HCT116 (cell line): ENCODE data around the gene EIF6. TPM values are rescaled to one million over a fixed set of nuclear protein-coding genes. Genes with fewer than 3 reads are reported as not detected.

Experiments
- ATAC-seq: fragments of 200-7000 bp; cut with Tn5 transposase; 2 replicates; pipeline ENCODE4 v1.9.1; 2020; ENCODE audit warnings: mild to moderate bottlenecking, moderate library complexity
- BruUV-seq: library from RNA; stranded (reverse); fragments of 400-500 nt; replicated peaks from 2 replicates; lab custom pipeline; 2021; lab: Mats Ljungman, UMichigan
- CTCF ChIA-PET: fragments of 300-600 bp; sonication (Branson Sonifier 250); formaldehyde crosslinking; loops from one replicate; lab custom pipeline; 2021; ENCODE audit warnings: antibody characterized with exemption; lab: Charles Lee
- POLR2A ChIA-PET: fragments of 300-600, 350-600 bp; sonication (Branson Sonifier 250); formaldehyde crosslinking; loops from one replicate; lab custom pipeline; 2021; ENCODE audit warnings: antibody characterized with exemption; lab: Charles Lee
- RAD21 ChIA-PET, 2 experiments: fragments of 300-600 bp; sonication (Branson Sonifier 250); formaldehyde crosslinking; loops; one replicate each; lab custom pipeline; 2023; ENCODE audit warnings: low total read pairs in 2 of 2; ENCODE audit not compliant: uncharacterized antibody in 2 of 2, unreplicated experiment in 2 of 2, low non-redundant PET in 1 of 2; lab: Charles Lee
- DNase-seq: peaks from one replicate; pipeline ENCODE4 v3.0.0-alpha.2; 2010; ENCODE audit warnings: low read depth, low spot score
- H2AFZ ChIP-seq: fragments of 200-600 bp; shearing (Covaris generic), sonication (generic); 2 replicates; pipeline ENCODE4 v1.6.1; 2017; ENCODE audit warnings: low read depth, mixed run types, mixed read lengths, antibody characterized with exemption, low read length; ENCODE audit not compliant: poor library complexity, severe bottlenecking
- H3K27ac ChIP-seq: 2 replicates; pipeline ENCODE4 v1.5.1; 2012; ENCODE audit warnings: low read depth, low read length
- H3K27me3 ChIP-seq: fragments of 200-600 bp; sonication (generic); 2 replicates; pipeline ENCODE4 v1.6.1; 2016; ENCODE audit warnings: mixed run types, low read length, mixed read lengths; ENCODE audit not compliant: insufficient read depth
- H3K36me3 ChIP-seq, 2 experiments: fragments of 200-500 bp in 1 of 2; fragments of 200-600 bp in 1 of 2; sonication (Bioruptor generic) in 1 of 2; sonication (generic) in 1 of 2; 2 replicates each; pipeline versions ENCODE4 v1.5.1 to v1.6.1; 2014 to 2016; ENCODE audit warnings: low read length in 2 of 2, inconsistent platforms in 1 of 2, mixed read lengths in 1 of 2, mixed run types in 1 of 2; ENCODE audit not compliant: insufficient read depth in 2 of 2, control insufficient read depth in 1 of 2
- H3K4me1 ChIP-seq, 2 experiments: fragments of 200-600 bp in 1 of 2; sonication (generic) in 1 of 2; 2 replicates each; pipeline versions ENCODE4 v1.5.1 to v1.6.1; 2012 to 2017; ENCODE audit warnings: low read length in 2 of 2, inconsistent platforms in 1 of 2, mild to moderate bottlenecking in 1 of 2, mixed read lengths in 1 of 2, mixed run types in 1 of 2, moderate library complexity in 1 of 2; ENCODE audit not compliant: insufficient read depth in 2 of 2, control insufficient read depth in 1 of 2
- H3K4me2 ChIP-seq: fragments of 200-600 bp; sonication (generic); 2 replicates; pipeline ENCODE4 v1.6.1; 2017; ENCODE audit warnings: mixed run types, low read length, mixed read lengths
- H3K4me3 ChIP-seq, 2 experiments: fragments of 200-600 bp in 1 of 2; sonication (generic) in 1 of 2; replicated peaks in 1 of 2; 2 replicates each; pipeline ENCODE4 v1.5.1; 2011 to 2016; ENCODE audit warnings: low read length in 2 of 2, control low read depth in 1 of 2, low read depth in 1 of 2, mild to moderate bottlenecking in 1 of 2, mixed read lengths in 1 of 2, mixed run types in 1 of 2
- H3K79me2 ChIP-seq: fragments of 200-600 bp; sonication (generic); 2 replicates; pipeline ENCODE4 v1.6.1; 2017; ENCODE audit warnings: mild to moderate bottlenecking, mixed run types, low read length, moderate library complexity, mixed read lengths; ENCODE audit not compliant: insufficient read depth
- H3K9ac ChIP-seq: fragments of 200-600 bp; sonication (generic); 2 replicates; pipeline ENCODE4 v1.6.1; 2016; ENCODE audit warnings: low read length, mixed read lengths
- H3K9me2 ChIP-seq: fragments of 200-600 bp; sonication (generic), shearing (Covaris generic); 2 replicates; pipeline ENCODE4 v1.6.1; 2017; ENCODE audit warnings: mixed run types, mild to moderate bottlenecking, moderate library complexity; ENCODE audit not compliant: insufficient read depth
- H3K9me3 ChIP-seq, 2 experiments: fragments of 200-500 bp in 1 of 2; fragments of 200-600 bp in 1 of 2; sonication (Bioruptor generic) in 1 of 2; sonication (generic) in 1 of 2; 2 replicates each; pipeline ENCODE4 v1.6.1; 2014 to 2017; ENCODE audit warnings: low read length in 2 of 2, mixed read lengths in 2 of 2, inconsistent platforms in 1 of 2, low read depth in 1 of 2, mild to moderate bottlenecking in 1 of 2, mixed run types in 1 of 2, moderate library complexity in 1 of 2; ENCODE audit not compliant: control insufficient read depth in 1 of 2, insufficient read depth in 1 of 2
- H4K20me1 ChIP-seq: fragments of 200-600 bp; sonication (generic), shearing (Covaris generic); 2 replicates; pipeline ENCODE4 v1.6.1; 2017; ENCODE audit warnings: mixed run types, mild to moderate bottlenecking, moderate library complexity; ENCODE audit not compliant: insufficient read depth
- CBX3 ChIP-seq: IDR thresholded peaks from 2 replicates; pipeline ENCODE4 v1.6.1; 2012; ENCODE audit warnings: low read depth
- CEBPB ChIP-seq: IDR thresholded peaks from 2 replicates; pipeline ENCODE4 v1.6.1; 2012; ENCODE audit warnings: low read depth
- EZH2phosphoT487 ChIP-seq: fragments of 200-600 bp; IDR thresholded peaks from 2 replicates; pipeline ENCODE4 v1.6.1; 2018; ENCODE audit warnings: antibody characterized with exemption, borderline replicate concordance
- FOSL1 ChIP-seq: IDR thresholded peaks from 2 replicates; pipeline ENCODE4 v1.6.1; 2012; ENCODE audit warnings: low read depth
- JUND ChIP-seq: IDR thresholded peaks from 2 replicates; pipeline ENCODE4 v1.6.1; 2012
- SIN3A ChIP-seq: IDR thresholded peaks from 2 replicates; pipeline ENCODE4 v1.6.1; 2012; ENCODE audit warnings: low read depth
- TCF7L2 ChIP-seq: IDR thresholded peaks from 2 replicates; pipeline ENCODE4 v1.7.0; 2011; ENCODE audit warnings: borderline replicate concordance, inconsistent platforms; ENCODE audit not compliant: insufficient read depth, insufficient read length; ENCODE audit errors: extremely low read depth
- ZBTB33 ChIP-seq: IDR thresholded peaks from 2 replicates; pipeline ENCODE4 v1.6.1; 2011; ENCODE audit warnings: mild to moderate bottlenecking, low read length, moderate library complexity; ENCODE audit not compliant: insufficient replicate concordance; ENCODE audit errors: extremely low read depth
- intact Hi-C: fragments of 100-400 bp; cut with micrococcal nuclease; formaldehyde crosslinking; loops from 2 replicates; pipeline ENCODE4 v1.10.0; 2022
- total RNA-seq: library from RNA; stranded (reverse); gene quantifications from one replicate; pipeline ENCODE4 v1.2.1, GENCODE V29; 2021; ENCODE audit not compliant: unreplicated experiment

EIF6 gene
- total RNA-seq, 1 experiment from 2014 or later = 209 TPM

- H3K9me2 ChIP-seq = no peaks in the 10 kb centered on the region
- H3K79me2 ChIP-seq = no peaks in the 10 kb centered on the region
- H3K9me3 ChIP-seq = no peaks in the 10 kb centered on the region
- no peak overlapping the region for H3K4me3 ChIP-seq
- ATAC-seq (no peak), DNase-seq (no peak)
- no peak overlapping the region for H3K4me2 ChIP-seq
- H3K4me1 ChIP-seq = peaks cover 0 to 3% of the 10 kb centered on the region in 2 experiments; a peak in 1 of 4 replicates
- H2AFZ ChIP-seq = no peak overlapping the region
- no TSS peak for BruUV-seq
- ChIA-PET POLR2A (no interaction called here), CTCF (interaction anchor here (1.4 kb wide), 1 partner anchor 152 kb away, joined by 6 read pairs; no protein-coding TSS in a partner anchor)
- TF ChIP-seq TCF7L2 (no peak), ZBTB33 (no peak), JUND (no peak), SIN3A (no peak), CBX3 (no peak), EZH2phosphoT487 (no peak), FOSL1 (no peak), CEBPB (no peak)
- TF ChIP-seq, all 23 proteins: peak for 0
- intact Hi-C loops = no loop called here
- no peak overlapping the region for H3K9ac ChIP-seq
- RAD21 ChIA-PET = no interaction called here
- no peaks in the 10 kb centered on the region for H4K20me1 ChIP-seq
- H3K36me3 ChIP-seq = no peaks in the 10 kb centered on the region
- H3K27ac ChIP-seq = no peak overlapping the region
- no peaks in the 10 kb centered on the region for H3K27me3 ChIP-seq
These were observed 35.7 kb downstream of the EIF6 start for GRCh38 chr20:35248641-35249475.
